ENCODE results near the gene SH3RF3.

DNA sequence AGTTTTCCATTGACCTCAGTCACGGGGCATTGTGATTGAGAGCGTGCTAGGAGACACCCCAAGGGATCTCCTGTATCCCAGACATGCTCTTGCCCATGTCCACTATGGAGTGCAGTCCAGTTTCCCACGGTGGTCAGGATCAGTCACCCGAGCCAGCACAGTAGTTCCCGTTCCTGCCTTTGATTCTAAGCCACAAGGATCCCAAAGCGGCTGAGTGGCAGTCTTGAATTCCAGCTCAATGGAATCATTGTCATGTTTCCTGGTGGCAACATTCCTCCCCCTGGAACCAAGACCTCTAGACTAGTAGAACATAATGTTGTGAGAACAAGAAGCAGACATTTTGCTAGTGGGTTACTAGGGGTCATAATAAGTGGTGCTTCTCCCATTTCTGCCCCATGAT is 330.5 kb downstream of the SH3RF3 start:
- TF ChIP-seq, protein P1, sequence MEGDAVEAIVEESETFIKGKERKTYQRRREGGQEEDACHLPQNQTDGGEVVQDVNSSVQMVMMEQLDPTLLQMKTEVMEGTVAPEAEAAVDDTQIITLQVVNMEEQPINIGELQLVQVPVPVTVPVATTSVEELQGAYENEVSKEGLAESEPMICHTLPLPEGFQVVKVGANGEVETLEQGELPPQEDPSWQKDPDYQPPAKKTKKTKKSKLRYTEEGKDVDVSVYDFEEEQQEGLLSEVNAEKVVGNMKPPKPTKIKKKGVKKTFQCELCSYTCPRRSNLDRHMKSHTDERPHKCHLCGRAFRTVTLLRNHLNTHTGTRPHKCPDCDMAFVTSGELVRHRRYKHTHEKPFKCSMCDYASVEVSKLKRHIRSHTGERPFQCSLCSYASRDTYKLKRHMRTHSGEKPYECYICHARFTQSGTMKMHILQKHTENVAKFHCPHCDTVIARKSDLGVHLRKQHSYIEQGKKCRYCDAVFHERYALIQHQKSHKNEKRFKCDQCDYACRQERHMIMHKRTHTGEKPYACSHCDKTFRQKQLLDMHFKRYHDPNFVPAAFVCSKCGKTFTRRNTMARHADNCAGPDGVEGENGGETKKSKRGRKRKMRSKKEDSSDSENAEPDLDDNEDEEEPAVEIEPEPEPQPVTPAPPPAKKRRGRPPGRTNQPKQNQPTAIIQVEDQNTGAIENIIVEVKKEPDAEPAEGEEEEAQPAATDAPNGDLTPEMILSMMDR (IDR thresholded peaks at IDR 0.05) = no peak
- peak in 1 of 4 donors; percentile 16 for TF ChIP-seq POLR2A (IDR thresholded peaks at IDR 0.05)
